GM12864 (cell line): ENCODE data around the gene PLOD3.
A peak's percentile ranks its signal among the peaks of the same experiment; 100 is the strongest.
"Not testable (repeated sequence)": the region's sequence is repeated elsewhere in the genome, so short reads cannot be mapped to it uniquely, and the experiment has no call there.

Experiments used
- DNase-seq: peaks from one replicate; pipeline ENCODE4 v3.0.0-alpha.2; 2011; ENCODE audit warnings: low read depth
- H3K4me3 ChIP-seq: 2 replicates; pipeline ENCODE4 v1.5.1; 2011; ENCODE audit warnings: mild to moderate bottlenecking, low read depth, low read length, control low read depth
- TF ChIP-seq, protein P1 (sequence below): IDR thresholded peaks from 2 replicates; pipeline ENCODE4 v1.5.1; 2011; ENCODE audit warnings: low read depth, mild to moderate bottlenecking, moderate library complexity, low read length, control low read depth, inconsistent platforms; ENCODE audit errors: missing control alignments

PLOD3 gene, protein sequence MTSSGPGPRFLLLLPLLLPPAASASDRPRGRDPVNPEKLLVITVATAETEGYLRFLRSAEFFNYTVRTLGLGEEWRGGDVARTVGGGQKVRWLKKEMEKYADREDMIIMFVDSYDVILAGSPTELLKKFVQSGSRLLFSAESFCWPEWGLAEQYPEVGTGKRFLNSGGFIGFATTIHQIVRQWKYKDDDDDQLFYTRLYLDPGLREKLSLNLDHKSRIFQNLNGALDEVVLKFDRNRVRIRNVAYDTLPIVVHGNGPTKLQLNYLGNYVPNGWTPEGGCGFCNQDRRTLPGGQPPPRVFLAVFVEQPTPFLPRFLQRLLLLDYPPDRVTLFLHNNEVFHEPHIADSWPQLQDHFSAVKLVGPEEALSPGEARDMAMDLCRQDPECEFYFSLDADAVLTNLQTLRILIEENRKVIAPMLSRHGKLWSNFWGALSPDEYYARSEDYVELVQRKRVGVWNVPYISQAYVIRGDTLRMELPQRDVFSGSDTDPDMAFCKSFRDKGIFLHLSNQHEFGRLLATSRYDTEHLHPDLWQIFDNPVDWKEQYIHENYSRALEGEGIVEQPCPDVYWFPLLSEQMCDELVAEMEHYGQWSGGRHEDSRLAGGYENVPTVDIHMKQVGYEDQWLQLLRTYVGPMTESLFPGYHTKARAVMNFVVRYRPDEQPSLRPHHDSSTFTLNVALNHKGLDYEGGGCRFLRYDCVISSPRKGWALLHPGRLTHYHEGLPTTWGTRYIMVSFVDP

DNA sequence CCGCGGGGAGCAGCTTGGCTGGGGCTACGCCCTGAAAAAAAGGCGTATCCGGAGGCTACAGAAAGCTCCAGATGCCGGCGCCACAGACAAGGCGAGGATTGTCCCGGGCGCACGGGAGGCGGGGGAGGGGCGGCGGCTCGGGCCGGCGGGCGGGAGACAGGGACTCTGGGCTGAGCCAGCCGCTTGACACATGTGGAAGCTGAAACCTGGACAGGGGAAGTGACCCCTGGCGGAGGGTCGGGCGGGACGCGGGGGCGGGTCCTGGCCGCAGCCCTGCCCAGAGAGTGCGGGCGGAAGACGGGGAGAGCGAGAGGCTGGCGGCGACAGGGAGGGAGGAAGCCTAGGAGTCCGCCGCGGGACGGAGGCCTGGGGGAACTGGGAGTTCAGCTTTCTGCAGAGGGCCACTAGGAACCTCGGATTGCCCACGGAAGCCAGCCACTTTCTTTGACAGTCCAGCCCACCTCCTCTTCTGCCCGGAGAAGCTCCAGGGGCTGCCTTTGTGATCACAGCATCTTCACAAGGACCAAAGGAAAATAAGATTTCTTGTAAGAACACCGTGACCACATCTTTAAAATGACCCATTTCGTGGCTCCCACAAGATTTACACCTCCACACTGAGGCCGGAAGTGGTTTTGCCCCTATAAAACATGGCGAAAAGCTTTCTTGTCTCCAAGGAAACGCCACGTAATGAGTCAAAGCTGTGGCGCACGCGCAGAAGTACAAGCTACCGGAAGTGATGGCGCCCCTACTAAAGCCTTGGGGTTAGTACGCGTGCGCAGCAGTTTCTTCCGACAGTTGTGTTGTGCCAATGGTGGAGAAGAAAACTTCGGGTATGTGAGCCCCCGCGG is at the start of gene PLOD3, which contains the start of gene ZNHIT1:
Gene PLOD3 (minus strand): TSS at position 194 of the 848 bp plus-strand sequence. CDS start 307 bp downstream, outside the sequence.
Gene ZNHIT1 (plus strand): TSS at position 778 of the 848 bp plus-strand sequence. CDS start 31 bp downstream, at position 809.
- peak within 1 kb of the TSS; percentile 88 for H3K4me3 ChIP-seq
- peak; percentile 95 for DNase-seq
- TF ChIP-seq, protein P1, sequence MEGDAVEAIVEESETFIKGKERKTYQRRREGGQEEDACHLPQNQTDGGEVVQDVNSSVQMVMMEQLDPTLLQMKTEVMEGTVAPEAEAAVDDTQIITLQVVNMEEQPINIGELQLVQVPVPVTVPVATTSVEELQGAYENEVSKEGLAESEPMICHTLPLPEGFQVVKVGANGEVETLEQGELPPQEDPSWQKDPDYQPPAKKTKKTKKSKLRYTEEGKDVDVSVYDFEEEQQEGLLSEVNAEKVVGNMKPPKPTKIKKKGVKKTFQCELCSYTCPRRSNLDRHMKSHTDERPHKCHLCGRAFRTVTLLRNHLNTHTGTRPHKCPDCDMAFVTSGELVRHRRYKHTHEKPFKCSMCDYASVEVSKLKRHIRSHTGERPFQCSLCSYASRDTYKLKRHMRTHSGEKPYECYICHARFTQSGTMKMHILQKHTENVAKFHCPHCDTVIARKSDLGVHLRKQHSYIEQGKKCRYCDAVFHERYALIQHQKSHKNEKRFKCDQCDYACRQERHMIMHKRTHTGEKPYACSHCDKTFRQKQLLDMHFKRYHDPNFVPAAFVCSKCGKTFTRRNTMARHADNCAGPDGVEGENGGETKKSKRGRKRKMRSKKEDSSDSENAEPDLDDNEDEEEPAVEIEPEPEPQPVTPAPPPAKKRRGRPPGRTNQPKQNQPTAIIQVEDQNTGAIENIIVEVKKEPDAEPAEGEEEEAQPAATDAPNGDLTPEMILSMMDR = no peak

DNA sequence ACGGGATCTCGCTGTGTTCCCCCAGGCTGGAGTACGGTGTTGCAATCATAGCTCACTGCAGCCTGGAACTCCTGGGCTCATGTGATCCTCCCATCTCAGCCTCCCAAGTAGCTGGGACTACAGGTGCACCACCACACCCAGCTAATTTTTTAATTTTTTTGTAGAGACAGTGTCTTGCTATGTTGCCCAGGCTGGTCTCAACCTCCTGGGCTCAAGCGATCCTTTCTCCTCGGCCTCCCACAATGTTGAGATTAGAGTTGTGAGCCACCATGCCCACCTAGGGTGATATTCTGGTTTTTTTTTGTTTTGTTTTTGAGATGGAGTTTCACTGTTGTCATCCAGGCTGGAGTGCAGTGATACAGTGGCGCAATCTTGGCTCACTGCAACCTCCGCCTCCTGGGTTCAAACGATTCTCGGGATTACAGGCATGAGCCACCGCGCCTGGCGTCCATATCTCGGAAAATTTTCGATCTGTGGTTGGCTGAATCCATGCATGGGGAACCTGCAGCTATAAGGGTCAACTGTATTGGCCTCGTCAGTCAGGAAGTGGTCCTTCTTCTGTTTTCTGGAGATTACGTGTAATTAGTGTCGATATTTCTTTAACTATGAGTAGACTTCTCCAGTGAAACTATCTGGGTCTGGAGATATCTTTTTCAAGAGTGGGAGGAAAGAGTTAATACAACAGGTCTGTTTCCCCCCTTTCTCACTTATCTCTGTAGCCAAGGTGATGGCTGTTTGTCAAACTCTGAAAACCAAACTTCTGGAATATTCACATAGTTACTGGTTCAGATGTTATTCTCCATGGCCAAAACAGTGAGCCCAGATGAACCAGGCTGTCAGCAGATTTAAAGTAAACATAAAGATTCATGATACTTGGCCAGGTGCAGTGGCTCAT is 48.5 kb upstream of the PLOD3 start:
- no peak overlapping the region for H3K4me3 ChIP-seq
- TF ChIP-seq, protein P1 = no peak
- DNase-seq = no peak

DNA sequence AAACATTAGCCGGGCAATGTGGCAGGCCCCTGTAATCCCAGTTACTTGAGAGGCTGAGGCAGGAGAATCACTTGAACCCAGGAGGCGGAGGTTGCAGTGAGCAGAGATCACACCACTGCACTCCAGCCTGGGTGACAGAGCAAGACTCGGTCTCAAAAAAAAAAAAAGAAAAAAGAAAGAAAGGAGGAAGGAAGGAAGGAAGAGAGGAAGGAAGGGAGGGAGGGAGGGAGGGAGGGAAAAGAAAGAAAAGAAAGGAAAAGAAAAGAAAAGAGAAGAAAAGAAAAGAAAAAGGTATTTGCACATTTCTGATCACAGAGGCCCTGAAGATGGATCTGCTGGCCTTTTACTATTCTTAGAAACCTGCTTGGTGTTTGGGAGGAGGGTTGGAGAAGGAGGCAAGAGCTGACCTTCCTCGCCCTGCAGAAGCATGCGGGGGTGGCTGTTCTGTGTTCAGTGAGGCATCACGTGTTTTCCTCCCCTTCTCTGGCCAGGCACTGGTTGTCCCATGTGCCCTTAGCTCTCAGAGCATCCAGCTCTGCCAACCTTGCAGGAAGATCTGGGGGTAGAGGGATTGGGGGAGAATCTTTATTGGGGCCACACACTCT is 46.8 kb upstream of the PLOD3 start:
- not testable (repeated sequence) for H3K4me3 ChIP-seq, DNase-seq

DNA sequence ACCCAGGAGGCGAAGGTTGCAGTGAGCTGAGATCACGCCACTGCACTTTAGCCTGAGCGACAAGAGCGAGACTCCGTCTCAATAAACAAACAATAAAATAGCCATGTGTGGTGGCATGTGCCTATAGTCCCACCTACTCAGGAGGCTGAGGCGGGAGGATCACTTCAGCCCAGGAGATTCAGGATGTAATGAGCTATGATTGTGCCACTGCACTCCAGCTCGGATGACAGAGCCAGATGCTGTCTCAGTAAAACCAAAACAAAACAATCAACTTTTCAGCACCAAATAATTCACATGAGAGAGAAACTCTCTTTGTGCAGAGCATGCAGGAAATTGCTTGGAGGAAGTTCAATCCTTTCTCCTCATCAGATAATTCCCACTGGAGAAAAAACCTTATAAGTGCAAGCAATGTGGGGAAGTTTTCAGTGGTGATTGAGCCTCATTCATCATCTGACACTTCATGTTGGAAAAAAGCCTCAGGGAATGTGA is 40.9 kb upstream of the PLOD3 start:
- TF ChIP-seq, protein P1 = no peak
- no peak for DNase-seq
- H3K4me3 ChIP-seq = no peak overlapping the region

DNA sequence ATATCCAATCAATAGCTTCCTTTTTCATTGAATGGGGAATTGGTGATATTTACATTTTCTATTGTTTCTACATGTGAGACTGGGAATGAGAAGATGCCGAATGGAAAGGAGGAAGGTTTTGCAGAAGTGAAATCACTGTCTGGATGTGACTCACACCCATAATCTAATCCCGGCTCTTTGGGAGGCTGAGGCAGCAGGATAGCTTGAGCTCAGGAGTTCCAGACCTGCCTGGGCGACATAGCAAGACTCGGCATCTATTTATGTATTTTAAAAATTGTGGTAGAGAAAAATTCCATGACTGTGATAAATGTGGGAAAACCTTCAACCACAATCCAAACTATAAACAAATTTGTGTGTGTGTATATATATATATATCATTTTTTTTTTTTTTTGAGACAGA is 38.4 kb upstream of the PLOD3 start:
- TF ChIP-seq, protein P1 = no peak
- no peak overlapping the region for H3K4me3 ChIP-seq
- DNase-seq = no peak

DNA sequence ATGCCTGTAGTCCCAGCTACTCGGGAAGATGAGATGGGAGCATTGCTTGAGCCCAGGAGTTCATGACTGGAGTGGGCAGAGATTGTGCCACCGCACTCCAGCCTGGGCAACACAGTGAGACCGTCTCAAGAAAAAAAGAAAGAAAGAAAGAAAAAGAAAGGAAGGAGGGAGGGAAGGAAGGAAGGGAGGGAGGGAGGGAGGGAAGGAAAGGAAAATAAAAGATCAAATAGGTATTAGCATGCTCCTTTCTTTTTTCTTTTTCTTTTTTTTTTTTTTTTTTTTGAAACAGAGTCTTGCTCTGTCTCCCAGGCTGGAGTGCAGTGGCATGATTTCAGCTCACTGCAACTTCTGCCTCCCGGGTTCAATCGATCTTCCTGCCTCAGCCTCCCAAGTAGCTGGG is 35.8 kb upstream of the PLOD3 start:
- H3K4me3 ChIP-seq, DNase-seq: not testable (repeated sequence)
